PC-3 (cell line): Measurements from ENCODE around the gene FBXO11. TPM values are rescaled to one million over a fixed set of nuclear protein-coding genes. Genes with fewer than 3 reads are reported as not detected.

Experiments used
- ATAC-seq: fragments of 200-7000 bp; cut with Tn5 transposase; 2 replicates; pipeline ENCODE4 v1.9.1; 2020; ENCODE audit warnings: mild to moderate bottlenecking, moderate library complexity
- BruUV-seq: library from RNA; stranded (reverse); fragments of 400-500 nt; replicated peaks from 2 replicates; lab custom pipeline; 2021; lab: Mats Ljungman, UMichigan
- CTCF ChIA-PET: fragments of 300-600 bp; sonication (Branson Sonifier 250); formaldehyde crosslinking; loops from one replicate; lab custom pipeline; 2022; ENCODE audit warnings: antibody characterized with exemption; lab: Charles Lee
- POLR2A ChIA-PET: fragments of 300-600 bp; sonication (Branson Sonifier 250); formaldehyde crosslinking; loops from one replicate; lab custom pipeline; 2022; ENCODE audit warnings: antibody characterized with exemption; ENCODE audit not compliant: unreplicated experiment; lab: Charles Lee
- DNase-seq: peaks from one replicate; pipeline ENCODE4 v3.0.0-alpha.2; 2015
- H2AFZ ChIP-seq: fragments of 300-600 bp; sonication (generic); 2 replicates; pipeline ENCODE4 v1.6.0; 2016; ENCODE audit warnings: antibody characterized with exemption, low read length
- H3F3A ChIP-seq: fragments of 300-600 bp; sonication (generic); one replicate; pipeline ENCODE4 v1.6.0; 2017; ENCODE audit warnings: antibody characterized with exemption, low read length, control low read depth, mild to moderate bottlenecking; ENCODE audit not compliant: unreplicated experiment
- H3K27ac ChIP-seq: fragments of 300-600 bp; sonication (generic); 2 replicates; pipeline ENCODE4 v1.5.1; 2016; ENCODE audit warnings: mild to moderate bottlenecking, low read length
- H3K27me3 ChIP-seq: fragments of 300-600 bp; sonication (generic); 2 replicates; pipeline ENCODE4 v1.6.1; 2016; ENCODE audit warnings: low read length, mixed read lengths
- H3K36me3 ChIP-seq: fragments of 300-600 bp; sonication (generic); 2 replicates; pipeline ENCODE4 v1.6.1; 2016; ENCODE audit warnings: low read depth, mixed run types, low read length, mixed read lengths
- H3K4me1 ChIP-seq: fragments of 300-600 bp; sonication (generic); 2 replicates; pipeline ENCODE4 v1.5.1; 2016; ENCODE audit warnings: low read length; ENCODE audit not compliant: insufficient read depth
- H3K4me2 ChIP-seq: fragments of 300-600 bp; sonication (generic); 2 replicates; pipeline ENCODE4 v1.6.0; 2016; ENCODE audit warnings: low read length
- H3K4me3 ChIP-seq: fragments of 300-600 bp; sonication (generic); 2 replicates; pipeline ENCODE4 v1.5.1; 2016; ENCODE audit warnings: mild to moderate bottlenecking, low read length, mixed read lengths
- H3K79me2 ChIP-seq: fragments of 300-600 bp; sonication (generic); 2 replicates; pipeline ENCODE4 v1.6.1; 2017; ENCODE audit warnings: low read length, mixed read lengths
- H3K9ac ChIP-seq: fragments of 300-600 bp; sonication (generic); 2 replicates; pipeline ENCODE4 v1.6.0; 2016; ENCODE audit warnings: mild to moderate bottlenecking, low read length
- H3K9me2 ChIP-seq: fragments of 300-600 bp; sonication (generic); replicated peaks from 2 replicates; pipeline ENCODE4 v1.6.1; 2016; ENCODE audit warnings: mixed run types, low read length, mixed read lengths
- H3K9me3 ChIP-seq: fragments of 300-600 bp; sonication (generic); 2 replicates; pipeline ENCODE4 v1.6.1; 2016; ENCODE audit warnings: low read length, mixed read lengths
- H4K20me1 ChIP-seq: fragments of 300-600 bp; sonication (generic); 2 replicates; pipeline ENCODE4 v1.6.1; 2016; ENCODE audit warnings: low read length, mixed read lengths
- CTCF ChIP-seq: fragments of 300-600 bp; sonication (generic); conservative IDR thresholded peaks from 2 replicates; pipeline ENCODE4 v1.5.1; 2017; ENCODE audit warnings: antibody characterized with exemption, low read depth, mild to moderate bottlenecking, low read length
- EZH2 ChIP-seq: fragments of 300-600 bp; sonication (generic); IDR thresholded peaks from one replicate; pipeline ENCODE4 v1.6.1; 2017; ENCODE audit warnings: antibody characterized with exemption, mild to moderate bottlenecking, low read length; ENCODE audit not compliant: unreplicated experiment
- EZH2phosphoT487 ChIP-seq: fragments of 300-600 bp; sonication (generic); IDR thresholded peaks from 2 replicates; pipeline ENCODE4 v1.6.1; 2018; ENCODE audit warnings: mild to moderate bottlenecking, antibody characterized with exemption, low read length, borderline replicate concordance
- intact Hi-C: fragments of 100-400 bp; cut with micrococcal nuclease; formaldehyde crosslinking; loops from 2 replicates; pipeline ENCODE4 v1.9.0; 2023
- total RNA-seq: library from RNA; depleted of rRNA; stranded (reverse); fragments of >200 nt; gene quantifications from 2 replicates; pipeline ENCODE4 v1.2.3, GENCODE V29; 2014

FBXO11 gene
- total RNA-seq, 1 experiment from 2014 or later = 34.8 TPM

- H3K27me3 ChIP-seq = no peaks in the 10 kb centered on the region
- no peaks in the 10 kb centered on the region for H3K9me3 ChIP-seq
- no peak overlapping the region for H3K9ac ChIP-seq
- H3K4me2 ChIP-seq = no peak overlapping the region
- intact Hi-C loops = no loop called here
- ATAC-seq (0 out of 2 replicates have a peak, but pooled peaks have one; percentile 29), DNase-seq (no peak)
- no peaks in the 10 kb centered on the region for H3K36me3 ChIP-seq
- H3K79me2 ChIP-seq = peaks cover 98% of the 10 kb centered on the region
- TF ChIP-seq CTCF (no peak), EZH2 (no peak), EZH2phosphoT487 (no peak)
- ChIA-PET POLR2A (interaction anchor here (0.7 kb wide), 1 partner anchor 9 kb away, joined by 5 read pairs; no protein-coding TSS in a partner anchor), CTCF (interaction anchor here (0.6 kb wide), 2 partner anchors 34 to 431 kb away, joined by 3 to 5 read pairs; no protein-coding TSS in a partner anchor)
- no peaks in the 10 kb centered on the region for H3F3A ChIP-seq
- no peak overlapping the region for H3K27ac ChIP-seq
- no TSS peak for BruUV-seq
- no peak overlapping the region for H3K4me3 ChIP-seq
- no peaks in the 10 kb centered on the region for H3K9me2 ChIP-seq
- peaks cover 6% of the 10 kb centered on the region; the same call in 1 of the 2 replicates for H3K4me1 ChIP-seq
- H2AFZ ChIP-seq = no peak overlapping the region
- H4K20me1 ChIP-seq = peaks cover 30% of the 10 kb centered on the region; the same call in 1 of the 2 replicates
Observed at GRCh38 chr2:47891369-47892337, 14.6 kb downstream of the FBXO11 start.

GRCh38 chr2:47890711-47891368, 15.5 kb downstream of the FBXO11 start:
- Histone ChIP-seq H3K36me3 (no peaks in the 10 kb centered on the region), H3K9me3 (no peaks in the 10 kb centered on the region), H3K27ac (no peak overlapping the region), H3K79me2 (peaks cover 97% of the 10 kb centered on the region), H2AFZ (no peak overlapping the region), H3K9ac (no peak overlapping the region), H3K4me1 (peaks cover 6% of the 10 kb centered on the region; the same call in 1 of the 2 replicates), H3K9me2 (no peaks in the 10 kb centered on the region), H4K20me1 (peaks cover 26% of the 10 kb centered on the region; the same call in 1 of the 2 replicates), H3K27me3 (no peaks in the 10 kb centered on the region), H3F3A (no peaks in the 10 kb centered on the region), H3K4me3 (no peak overlapping the region), H3K4me2 (no peak overlapping the region)
- DNase-seq (no peak), ATAC-seq (no peak)
- no TSS peak for BruUV-seq
- ChIA-PET POLR2A (no interaction called here), CTCF (no interaction called here)
- no peak for TF ChIP-seq EZH2
- TF ChIP-seq CTCF = no peak
- TF ChIP-seq EZH2phosphoT487 = no peak
- intact Hi-C loops = no loop called here
